K562 (cell line): ENCODE results near the gene NR4A2. TPM values are rescaled to one million over a fixed set of nuclear protein-coding genes. Genes with fewer than 3 reads are reported as not detected.

Experiments
- ATAC-seq: fragments of 200-7000 bp; cut with Tn5 transposase; 3 replicates; pipeline ENCODE4 v1.9.1; 2020; ENCODE audit warnings: moderate library complexity
- BruUV-seq: library from RNA; stranded (reverse); fragments of 400-500 nt; replicated peaks from 2 replicates; lab custom pipeline; 2021; lab: Mats Ljungman, UMichigan
- CTCF ChIA-PET: fragments of 300-600 bp; formaldehyde crosslinking; extraction: SDS; loops from one replicate; lab custom pipeline; 2021; ENCODE audit warnings: low intra/inter-chr PET ratio; lab: Yijun Ruan, JAX
- POLR2A ChIA-PET: fragments of 300-600, 350-650 bp; sonication (Branson Sonifier 250); formaldehyde crosslinking; extraction: SDS; loops from one replicate; lab custom pipeline; 2021; ENCODE audit warnings: antibody characterized with exemption, inconsistent platforms; lab: Yijun Ruan, JAX
- DNase-seq, 4 experiments: peaks; one replicate each; pipeline versions ENCODE4 v3.0.0 to v3.0.0-alpha.2; 2011 to 2018; ENCODE audit warnings: low spot score in 3 of 4, mixed read lengths in 3 of 4; ENCODE audit errors: extremely low read depth in 1 of 4
- FAIRE-seq: peaks from 2 replicates; lab custom pipeline; 2011; peaks lifted over from hg19 to GRCh38; lab: Jason Lieb, UNC
- H2AFZ ChIP-seq: 2 replicates; pipeline ENCODE4 v1.6.0; 2011; ENCODE audit warnings: low read depth, low read length, control low read depth, inconsistent platforms
- H3K27ac ChIP-seq: fragments of 200-600 bp; 3 replicates; pipeline ENCODE4 v1.8.0; 2011; ENCODE audit warnings: low read depth, mild to moderate bottlenecking, control low read depth, inconsistent platforms, low read length, moderate library complexity, mixed read lengths; ENCODE audit errors: extremely low read depth
- H3K27me3 ChIP-seq, 2 experiments: fragments of 300-600 bp in 1 of 2; 2 replicates in 1 of 2; 3 replicates in 1 of 2; pipeline versions ENCODE4 v1.6.0 to v1.8.0; 2011; ENCODE audit warnings: inconsistent platforms in 2 of 2, low read length in 2 of 2, mild to moderate bottlenecking in 1 of 2, mixed read lengths in 1 of 2, moderate library complexity in 1 of 2; ENCODE audit not compliant: control insufficient read depth in 2 of 2, insufficient read depth in 2 of 2
- H3K36me3 ChIP-seq: fragments of 300-600 bp; 3 replicates; pipeline ENCODE4 v1.8.0; 2011; ENCODE audit warnings: mild to moderate bottlenecking, low read length, inconsistent platforms; ENCODE audit not compliant: control insufficient read depth, insufficient read depth
- H3K4me1 ChIP-seq, 2 experiments: fragments of 200-600 bp in 1 of 2; replicated peaks in 1 of 2; 2 replicates in 1 of 2; 3 replicates in 1 of 2; pipeline versions ENCODE4 v1.5.1 to v1.8.0; 2011; ENCODE audit warnings: inconsistent platforms in 2 of 2, low read length in 2 of 2, mild to moderate bottlenecking in 1 of 2, mixed read lengths in 1 of 2, moderate library complexity in 1 of 2; ENCODE audit not compliant: control insufficient read depth in 2 of 2, insufficient read depth in 2 of 2
- H3K4me2 ChIP-seq: 2 replicates; pipeline ENCODE4 v1.6.1; 2011; ENCODE audit warnings: low read length, control low read depth, inconsistent platforms, mixed read lengths; ENCODE audit not compliant: insufficient read depth
- H3K4me3 ChIP-seq: fragments of 200-600 bp; sonication (generic), shearing (Covaris generic); 2 replicates; pipeline ENCODE4 v1.5.1; 2016; ENCODE audit warnings: control low read depth, inconsistent platforms
- H3K79me2 ChIP-seq: fragments of 200-600 bp; 3 replicates; pipeline ENCODE4 v1.8.0; 2011; ENCODE audit warnings: low read length, inconsistent platforms; ENCODE audit not compliant: control insufficient read depth, insufficient read depth
- H3K9ac ChIP-seq, 2 experiments: 2 replicates each; pipeline versions ENCODE4 v1.6.0 to v1.6.1; 2011; ENCODE audit warnings: low read depth in 2 of 2, low read length in 2 of 2, control low read depth in 1 of 2, inconsistent platforms in 1 of 2, mild to moderate bottlenecking in 1 of 2, mixed read lengths in 1 of 2; ENCODE audit not compliant: insufficient read depth in 1 of 2
- H3K9me1 ChIP-seq: one replicate; pipeline ENCODE4 v1.6.0; 2011; ENCODE audit warnings: inconsistent platforms, mild to moderate bottlenecking, low read length, moderate library complexity; ENCODE audit not compliant: control insufficient read depth, insufficient read depth
- H3K9me3 ChIP-seq: replicated peaks from 2 replicates; pipeline ENCODE4 v1.5.1; 2011; ENCODE audit warnings: low read depth, low read length, inconsistent platforms; ENCODE audit not compliant: control insufficient read depth, insufficient read depth
- H4K20me1 ChIP-seq: replicated peaks from 2 replicates; pipeline ENCODE4 v1.6.1; 2011; ENCODE audit warnings: low read length, inconsistent platforms, mixed read lengths; ENCODE audit not compliant: control insufficient read depth, insufficient read depth
- C11orf30 ChIP-seq: fragments of 450-650 bp; IDR thresholded peaks from 2 replicates; pipeline ENCODE4 v1.6.1; 2016; ENCODE audit warnings: low read depth, mild to moderate bottlenecking
- CBFB ChIP-seq: sonication (generic); formaldehyde crosslinking; IDR thresholded peaks from 2 replicates; pipeline ENCODE4 v1.4.0; 2020; ENCODE audit warnings: mild to moderate bottlenecking, missing genetic modification reagents
- CEBPG ChIP-seq, 3 experiments: fragments of 200-800 bp in 1 of 3; sonication (Bioruptor generic) in 1 of 3; sonication (generic) in 1 of 3; formaldehyde crosslinking in 1 of 3; IDR thresholded peaks in 2 of 3; conservative IDR thresholded peaks in 1 of 3; 2 replicates each; pipeline versions ENCODE4 v1.6.1 to v1.8.0; 2016 to 2022; ENCODE audit warnings: missing compliant biosample characterization in 2 of 3, missing genetic modification characterization in 2 of 3, mild to moderate bottlenecking in 1 of 3, missing genetic modification reagents in 1 of 3
- ETV1 ChIP-seq: fragments of 450-650 bp; conservative IDR thresholded peaks from 2 replicates; pipeline ENCODE4 v1.6.1; 2016; ENCODE audit warnings: missing genetic modification characterization, control low read depth, low read depth, missing compliant biosample characterization
- HDAC6 ChIP-seq: IDR thresholded peaks from 2 replicates; pipeline ENCODE4 v1.6.1; 2012; ENCODE audit warnings: low read depth, mild to moderate bottlenecking, control low read depth, inconsistent platforms, low read length, moderate library complexity
- HLTF ChIP-seq: fragments of 450-650 bp; IDR thresholded peaks from 2 replicates; pipeline ENCODE4 v1.6.1; 2016
- HNRNPK ChIP-seq: fragments of 200-400 bp; formaldehyde crosslinking; IDR thresholded peaks from one replicate; pipeline ENCODE4 v1.6.1; 2018; ENCODE audit warnings: mild to moderate bottlenecking, low read depth, low read length; ENCODE audit not compliant: poor library complexity, severe bottlenecking
- HOXB6 ChIP-seq: fragments of 250-450 bp; sonication (Bioruptor Pico); IDR thresholded peaks from 2 replicates; pipeline ENCODE4 v1.5.1; 2022; ENCODE audit warnings: mild to moderate bottlenecking, borderline replicate concordance
- LCOR ChIP-seq: sonication (generic); formaldehyde crosslinking; IDR thresholded peaks from 2 replicates; pipeline ENCODE4 v1.8.0; 2022; ENCODE audit warnings: mild to moderate bottlenecking, missing genetic modification reagents
- MIER1 ChIP-seq: fragments of 450-650 bp; IDR thresholded peaks from 2 replicates; pipeline ENCODE4 v1.6.1; 2016; ENCODE audit warnings: antibody characterized with exemption, mild to moderate bottlenecking, low read depth
- NKRF ChIP-seq: fragments of 450-650 bp; IDR thresholded peaks from 2 replicates; pipeline ENCODE4 v1.6.1; 2016; ENCODE audit warnings: borderline replicate concordance
- SP1 ChIP-seq: sonication (generic); formaldehyde crosslinking; IDR thresholded peaks from 2 replicates; pipeline ENCODE4 v1.8.1; 2022; ENCODE audit warnings: mild to moderate bottlenecking, missing genetic modification reagents
- SRSF3 ChIP-seq: fragments of 200-400 bp; formaldehyde crosslinking; IDR thresholded peaks from 2 replicates; pipeline ENCODE4 v1.6.1; 2016; ENCODE audit warnings: mild to moderate bottlenecking, low read length, moderate library complexity; ENCODE audit not compliant: insufficient read depth
- TAL1 ChIP-seq: fragments of 450-650 bp; IDR thresholded peaks from 2 replicates; pipeline ENCODE4 v1.6.1; 2016; ENCODE audit warnings: mild to moderate bottlenecking
- TCF3 ChIP-seq: sonication (generic); formaldehyde crosslinking; IDR thresholded peaks from 2 replicates; pipeline ENCODE4 v1.4.0; 2020; ENCODE audit warnings: mild to moderate bottlenecking, missing genetic modification reagents
- TCF7 ChIP-seq: sonication (generic); IDR thresholded peaks from 2 replicates; pipeline ENCODE4 v1.6.1; 2016; ENCODE audit warnings: antibody characterized with exemption, borderline replicate concordance
- ZBTB1 ChIP-seq: sonication (generic); formaldehyde crosslinking; IDR thresholded peaks from 2 replicates; pipeline ENCODE4 v1.8.1; 2023; ENCODE audit warnings: missing genetic modification reagents, low read depth, mild to moderate bottlenecking, borderline replicate concordance
- ZC3H4 ChIP-seq: sonication (generic); formaldehyde crosslinking; IDR thresholded peaks from 2 replicates; pipeline ENCODE4 v1.9.0; 2021; ENCODE audit warnings: missing genetic modification reagents, borderline replicate concordance
- ZFP36 ChIP-seq: fragments of 150-350 bp; IDR thresholded peaks from 2 replicates; pipeline ENCODE4 v1.6.1; 2018; ENCODE audit warnings: low read length, low read depth; ENCODE audit not compliant: partially characterized antibody
- ZNF140 ChIP-seq: fragments of 250-450 bp; sonication (Bioruptor Pico); IDR thresholded peaks from 2 replicates; pipeline ENCODE4 v1.8.0; 2021; ENCODE audit warnings: moderate library complexity, mild to moderate bottlenecking, inconsistent platforms
- ZNF217 ChIP-seq: sonication (generic); formaldehyde crosslinking; IDR thresholded peaks from 2 replicates; pipeline ENCODE4 v1.8.0; 2022; ENCODE audit warnings: mild to moderate bottlenecking, missing genetic modification reagents
- ZSCAN29 ChIP-seq: fragments of 450-650 bp; IDR thresholded peaks from 2 replicates; pipeline ENCODE4 v1.6.1; 2017
- WGBS: fragments of 100-300 bp; shearing (Covaris generic); methylation state at CpG from one replicate; pipeline ENCODE4 v1.1.6; 2016; ENCODE audit warnings: low coverage, mixed read lengths; ENCODE audit not compliant: insufficient coverage; ENCODE audit errors: missing lambda C conversion rate; 5-methylcytosine and 5-hydroxymethylcytosine counted together
- in situ Hi-C: fragments of 300-500 bp; cut with MboI; formaldehyde crosslinking; loops from 4 replicates; pipeline ENCODE4 v1.15.0; 2018; ENCODE audit warnings: inconsistent platforms, mixed read lengths
- intact Hi-C: fragments of 100-400 bp; cut with micrococcal nuclease; formaldehyde crosslinking; loops from 2 replicates; pipeline ENCODE4 v1.14.2; 2022
- polyA plus RNA-seq, 8 experiments: library from polyadenylated mRNA; depleted of rRNA in 4 of 8; stranded (reverse) in 5 of 8; unstranded in 3 of 8; fragments of >200 nt; fragmentation: Nextera tagmentation in 2 of 8; fragmentation: Illumina TruSeq in 1 of 8; extraction: Ambion mirVana in 2 of 8; extraction: Trizol in 1 of 8; gene quantifications; 2 replicates each; pipeline versions ENCODE4 v1.2.1 to v1.2.3, GENCODE V29; 2011 to 2014; ENCODE audit warnings: inconsistent platforms in 1 of 8, missing spikeins in 1 of 8
- total RNA-seq, 7 experiments: library from RNA; depleted of rRNA in 6 of 7; stranded (reverse); fragments of >200 nt in 6 of 7; fragmentation: Illumina TruSeq in 2 of 7; extraction: Trizol in 2 of 7; gene quantifications; 2 replicates each; pipeline versions ENCODE4 v1.2.1 to v1.2.3, GENCODE V29; 2011 to 2021; ENCODE audit warnings: low replicate concordance in 1 of 7

NR4A2 gene
- total and polyA plus RNA-seq, 9 of the 15 experiments (the other 6 are each of a cell fraction or from before 2014, with no cell fraction given), result 0.94 to 5.1 (median 1.3) TPM

- Histone ChIP-seq H3K4me2 (peak overlapping the region; percentile 85), H2AFZ (peak overlapping the region; percentile 90), H3K27me3 (no peaks in the 10 kb centered on the region), H3K4me3 (peak overlapping the region; percentile 80), H3K4me1 (peaks cover 6 to 27% of the 10 kb centered on the region in 2 experiments), H3K36me3 (peaks cover 15% of the 10 kb centered on the region; the same call in 2 of the 3 replicates), H3K27ac (peak overlapping the region; percentile 88), H3K79me2 (peaks cover 20% of the 10 kb centered on the region), H3K9me3 (no peaks in the 10 kb centered on the region), H4K20me1 (no peaks in the 10 kb centered on the region), H3K9me1 (no peaks in the 10 kb centered on the region), H3K9ac (peak overlapping the region; percentile 84 to 96)
- FAIRE-seq (no peak), DNase-seq (no peak), ATAC-seq (peak; percentile 4)
- in situ Hi-C loops (loop anchor here (10.0 to 25.0 kb wide), 2 partner anchors 253 to 880 kb away; no protein-coding TSS in a partner anchor), intact Hi-C loops (loop anchor here (2.0 to 5.0 kb wide), 2 partner anchors 140 to 971 kb away; no protein-coding TSS in a partner anchor)
- under 1% methylated on average over 12 of the region's 12 CpGs for WGBS
- BruUV-seq, result no TSS peak
- ChIA-PET CTCF (no interaction called here), POLR2A (interaction anchor here (1.2 to 4.8 kb wide), 2 partner anchors 10 to 88 kb away, joined by 5 to 33 read pairs; no protein-coding TSS in a partner anchor)
- TF ChIP-seq NKRF (peak; percentile 78; the same call in 1 of the 2 replicates), C11orf30 (no peak), HLTF (no peak), ZSCAN29 (0 out of 2 replicates have a peak, but pooled peaks have one; percentile 7), ZNF217 (CRISPR knock-in tag) (no peak), ZNF140 (CRISPR knock-in tag) (no peak), TCF3 (CRISPR knock-in tag) (0 out of 2 replicates have a peak, but pooled peaks have one; percentile 8), ZC3H4 (CRISPR knock-in tag) (peak; percentile 93; the same call in 1 of the 2 replicates), TAL1 (no peak), SRSF3 (no peak), TCF7 (0 out of 2 replicates have a peak, but pooled peaks have one; percentile 5), HDAC6 (no peak), ETV1 (tag) (no peak), HOXB6 (CRISPR knock-in tag) (no peak), HNRNPK (no peak), SP1 (peak; percentile 80), ZFP36 (no peak), CBFB (CRISPR knock-in tag) (0 out of 2 replicates have a peak, but pooled peaks have one; percentile 66), MIER1 (peak; percentile 27; the same call in 1 of the 2 replicates), ZBTB1 (CRISPR knock-in tag) (0 out of 2 replicates have a peak, but pooled peaks have one; percentile 49), CEBPG (CRISPR knock-in tag; IDR thresholded peaks at IDR 0.05) (no peak), CEBPG (tag; conservative IDR thresholded peaks at IDR 0.05 in 1 of 2, IDR thresholded peaks at IDR 0.05 in 1 of 2) (no peak), LCOR (CRISPR knock-in tag) (0 out of 2 replicates have a peak, but pooled peaks have one; percentile 9)
Measured at GRCh38 chr2:156332284-156332533, 312 bp downstream of the NR4A2 start.
